ENCODE data around the gene GTF2A2.

GRCh38 chr15:59615661-59616060, 41.7 kb downstream of the GTF2A2 start:
- TF ChIP-seq EZH2 (IDR thresholded peaks at IDR 0.05; ENCODE audit: borderline replicate concordance, insufficient read depth, low read depth, low read length, poor library complexity, severe bottlenecking), result no peak
- TF ChIP-seq CTCF (IDR thresholded peaks at IDR 0.05), result no peak

Data from B cell (primary cell).